ENCODE measurements around the gene RPA1.
"Not testable (repeated sequence)": the region's sequence is repeated elsewhere in the genome, so short reads cannot be mapped to it uniquely, and the experiment has no call there.

The RPA1 gene

DNA sequence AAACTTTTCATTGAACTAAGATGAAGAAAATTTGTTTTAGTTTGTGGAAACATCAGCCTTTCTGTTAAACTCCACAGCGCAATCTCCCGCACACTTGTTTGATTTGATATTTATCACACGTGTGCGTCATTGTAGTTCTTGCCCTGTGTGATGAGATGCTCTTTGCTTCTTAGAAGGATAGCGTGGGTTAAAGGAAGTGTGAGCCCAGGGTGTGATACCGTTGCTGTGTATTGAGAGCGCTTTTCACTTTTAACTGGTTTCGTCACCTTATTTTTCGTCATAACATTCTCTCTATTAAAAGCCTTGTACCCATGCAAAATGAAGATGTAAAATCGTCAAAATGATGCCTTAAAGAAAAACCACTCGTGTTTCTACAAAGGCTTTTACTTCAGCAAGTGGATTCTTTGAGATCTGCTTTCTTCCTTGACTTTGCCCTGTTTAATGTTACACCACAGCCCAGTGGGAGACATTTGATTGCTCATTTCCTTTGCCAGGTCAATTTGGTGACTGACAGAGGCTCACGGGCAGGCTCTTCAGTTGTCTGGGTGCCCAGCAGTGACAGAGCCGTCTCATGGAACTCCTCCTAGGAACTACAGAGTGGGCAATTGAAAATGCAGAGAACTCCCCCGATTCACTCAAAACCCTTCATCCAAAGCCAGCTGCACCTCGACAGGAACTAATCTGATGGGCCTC, 61.1 kb downstream of the RPA1 start:
- DNase-seq (ENCODE audit: insufficient read length, low spot score): no peak
- no peak for FAIRE-seq

DNA sequence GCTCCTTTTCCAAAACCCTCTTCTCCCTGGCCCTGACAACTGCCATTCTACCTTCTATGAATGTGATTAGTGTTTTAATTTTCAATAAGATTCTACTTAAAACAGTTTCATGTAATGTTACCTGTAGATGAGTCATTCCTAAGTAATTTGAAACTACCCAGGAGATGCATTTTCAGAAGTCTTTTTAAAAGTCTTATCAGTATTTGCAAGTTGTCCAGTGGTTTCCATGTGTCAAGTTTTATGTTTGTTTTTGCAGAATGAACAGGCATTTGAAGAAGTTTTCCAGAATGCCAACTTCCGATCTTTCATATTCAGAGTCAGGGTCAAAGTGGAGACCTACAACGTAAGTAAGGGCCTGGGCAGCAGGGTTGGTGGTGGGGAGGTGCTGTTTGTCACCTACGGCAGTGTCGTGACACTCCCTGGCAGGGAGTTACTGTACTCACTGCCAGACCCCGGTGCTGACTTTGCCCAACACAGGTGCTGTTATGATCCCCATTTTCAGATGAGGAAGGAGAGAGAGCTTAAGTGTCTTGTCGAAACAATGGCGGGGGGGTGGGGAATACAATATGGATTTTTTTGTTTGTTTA, 65.0 kb downstream of the RPA1 start:
- TF ChIP-seq, protein P1, sequence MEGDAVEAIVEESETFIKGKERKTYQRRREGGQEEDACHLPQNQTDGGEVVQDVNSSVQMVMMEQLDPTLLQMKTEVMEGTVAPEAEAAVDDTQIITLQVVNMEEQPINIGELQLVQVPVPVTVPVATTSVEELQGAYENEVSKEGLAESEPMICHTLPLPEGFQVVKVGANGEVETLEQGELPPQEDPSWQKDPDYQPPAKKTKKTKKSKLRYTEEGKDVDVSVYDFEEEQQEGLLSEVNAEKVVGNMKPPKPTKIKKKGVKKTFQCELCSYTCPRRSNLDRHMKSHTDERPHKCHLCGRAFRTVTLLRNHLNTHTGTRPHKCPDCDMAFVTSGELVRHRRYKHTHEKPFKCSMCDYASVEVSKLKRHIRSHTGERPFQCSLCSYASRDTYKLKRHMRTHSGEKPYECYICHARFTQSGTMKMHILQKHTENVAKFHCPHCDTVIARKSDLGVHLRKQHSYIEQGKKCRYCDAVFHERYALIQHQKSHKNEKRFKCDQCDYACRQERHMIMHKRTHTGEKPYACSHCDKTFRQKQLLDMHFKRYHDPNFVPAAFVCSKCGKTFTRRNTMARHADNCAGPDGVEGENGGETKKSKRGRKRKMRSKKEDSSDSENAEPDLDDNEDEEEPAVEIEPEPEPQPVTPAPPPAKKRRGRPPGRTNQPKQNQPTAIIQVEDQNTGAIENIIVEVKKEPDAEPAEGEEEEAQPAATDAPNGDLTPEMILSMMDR (IDR thresholded peaks at IDR 0.05; ENCODE audit: insufficient read depth, missing control alignments): no peak
- FAIRE-seq: no peak
- DNase-seq (ENCODE audit: insufficient read length, low spot score): no peak

More for the DNA sequence above, 61.1 kb downstream of the RPA1 start:
- TF ChIP-seq, protein P1 (IDR thresholded peaks at IDR 0.05; ENCODE audit: insufficient read depth, missing control alignments): no peak

DNA sequence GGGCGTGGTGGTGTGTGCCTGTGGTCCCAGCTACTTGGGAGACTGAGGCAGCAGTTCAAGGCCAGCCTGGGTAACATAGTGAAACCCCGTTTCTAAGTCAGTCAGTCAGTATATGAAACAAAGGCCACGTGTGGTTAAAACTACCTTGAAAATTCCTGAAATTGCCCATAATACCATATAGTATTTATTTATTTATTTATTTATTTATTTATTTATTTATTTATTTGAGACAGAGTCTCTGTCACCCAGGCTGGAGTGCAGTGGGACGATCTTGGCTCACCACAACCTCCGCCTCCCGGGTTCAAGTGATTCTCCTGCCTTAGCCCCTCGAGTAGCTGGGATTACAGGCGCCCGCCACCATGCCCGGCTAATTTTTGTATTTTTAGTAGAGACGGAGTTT, 65.7 kb downstream of the RPA1 start:
- not testable (repeated sequence) for DNase-seq (ENCODE audit: insufficient read length, low spot score); FAIRE-seq

DNA sequence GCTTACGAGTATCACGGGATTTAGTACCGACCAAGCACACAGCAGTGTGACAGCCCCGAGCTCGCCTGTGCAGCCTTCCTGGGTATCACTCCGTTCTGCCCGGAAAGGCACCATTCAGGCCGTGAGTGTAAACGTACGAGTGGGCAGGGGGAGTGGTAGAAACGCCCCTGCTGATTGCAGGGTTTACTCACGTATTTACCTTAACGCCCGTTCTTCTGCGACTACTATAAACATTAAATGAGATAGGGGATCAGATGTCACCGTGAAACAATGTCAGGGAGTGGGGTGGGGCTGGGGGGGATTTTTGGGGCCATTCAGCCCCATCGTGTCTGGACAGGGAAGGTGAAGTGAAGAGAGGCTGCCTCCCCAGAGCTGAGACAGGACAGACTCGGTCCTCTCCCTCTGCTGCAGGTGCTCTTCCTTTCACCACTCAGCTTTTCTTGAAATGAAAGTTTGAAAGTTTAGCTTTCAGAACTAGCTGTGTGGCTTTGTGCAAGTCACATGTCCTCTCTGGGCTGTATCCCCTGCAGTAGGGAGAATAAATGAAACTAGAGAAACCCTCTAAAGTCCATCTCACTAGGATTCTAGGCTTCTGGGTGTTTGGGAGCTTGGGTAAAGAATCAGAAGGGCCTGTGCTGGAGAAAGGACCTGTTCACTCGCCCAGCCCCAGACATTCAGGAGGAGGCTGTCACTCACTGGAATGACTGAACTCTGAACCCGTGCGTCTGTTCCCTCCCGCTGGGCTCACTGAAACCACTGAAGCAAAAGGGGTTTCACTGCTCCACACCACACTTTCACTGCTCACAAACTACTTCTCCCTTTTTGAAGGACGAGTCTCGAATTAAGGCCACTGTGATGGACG, 66.7 kb downstream of the RPA1 start:
- TF ChIP-seq, protein P1 (IDR thresholded peaks at IDR 0.05; ENCODE audit: insufficient read depth, missing control alignments): no peak
- DNase-seq (ENCODE audit: insufficient read length, low spot score) (no peak), FAIRE-seq (no peak)

DNA sequence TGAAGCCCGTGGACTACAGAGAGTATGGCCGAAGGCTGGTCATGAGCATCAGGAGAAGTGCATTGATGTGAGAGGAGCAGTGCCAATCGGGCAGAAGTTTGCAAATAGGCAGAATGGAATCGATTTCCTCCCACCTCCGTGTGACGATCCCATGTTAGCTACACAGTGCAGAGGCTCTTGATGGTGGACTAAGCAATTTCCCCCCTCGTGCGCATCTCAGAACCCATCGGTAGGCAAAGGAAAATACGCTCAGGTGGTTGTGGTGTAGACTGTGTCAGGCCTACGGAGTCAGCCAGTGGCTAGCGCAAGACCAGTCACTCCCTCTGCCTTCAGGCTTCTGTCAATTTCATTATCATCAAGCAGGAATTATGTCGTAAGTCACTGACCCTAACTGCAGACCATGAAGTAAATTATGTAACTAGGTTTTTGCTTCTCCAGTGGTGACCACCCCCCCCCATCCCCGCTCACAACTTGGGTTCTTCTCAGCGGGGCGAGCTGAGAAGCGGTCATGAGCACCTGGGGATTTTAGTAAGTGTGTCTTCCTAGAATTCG, 67.4 kb downstream of the RPA1 start:
- FAIRE-seq (no peak), DNase-seq (ENCODE audit: insufficient read length, low spot score) (no peak)
- TF ChIP-seq, protein P1 (IDR thresholded peaks at IDR 0.05; ENCODE audit: insufficient read depth, missing control alignments): no peak

DNA sequence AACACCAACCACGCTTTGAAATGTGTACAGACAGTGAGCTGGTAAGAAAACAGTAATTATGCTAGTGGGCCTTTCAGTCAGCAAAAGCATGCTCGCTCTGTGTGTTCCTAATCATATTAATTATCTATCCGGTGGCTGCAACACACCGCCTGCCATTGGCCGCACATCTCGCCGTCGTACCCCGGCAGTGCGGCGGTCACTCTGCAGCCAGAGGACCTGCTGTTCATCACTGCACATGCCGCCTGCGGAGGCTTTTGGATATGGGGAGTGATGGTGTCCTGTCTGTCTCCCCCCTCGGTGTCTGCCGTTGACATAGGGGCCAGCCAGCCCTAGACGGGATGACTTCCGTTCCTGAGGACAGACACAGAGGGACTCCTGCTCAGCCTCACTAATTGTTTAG, 68.5 kb downstream of the RPA1 start:
- FAIRE-seq (no peak), DNase-seq (ENCODE audit: insufficient read length, low spot score) (no peak)
- TF ChIP-seq, protein P1 (IDR thresholded peaks at IDR 0.05; ENCODE audit: insufficient read depth, missing control alignments): no peak

DNA sequence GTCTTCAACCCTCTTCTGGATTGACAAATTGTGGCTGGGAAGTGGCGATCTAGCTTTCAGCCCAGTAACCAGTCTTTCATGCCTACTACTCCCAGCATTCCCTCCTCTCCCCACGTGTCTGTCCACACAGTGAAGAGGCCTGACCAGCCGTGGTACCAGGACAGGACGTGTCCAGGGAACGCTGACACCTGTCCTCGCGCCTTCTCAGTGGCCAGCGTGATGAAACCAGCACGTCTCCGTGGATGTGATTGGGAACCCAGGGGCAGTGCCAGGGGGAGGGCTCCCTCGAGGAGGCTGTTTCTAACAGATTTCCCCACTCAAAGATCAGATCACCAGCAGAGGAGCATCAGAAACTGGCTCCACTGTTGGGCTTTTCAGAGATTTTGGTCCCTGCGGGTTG, 69.1 kb downstream of the RPA1 start:
- TF ChIP-seq, protein P1 (IDR thresholded peaks at IDR 0.05; ENCODE audit: insufficient read depth, missing control alignments): no peak
- DNase-seq (ENCODE audit: insufficient read length, low spot score) (no peak), FAIRE-seq (no peak)

All from D721Med (cell line).